ENCODE data around the gene ZNF592. TPM values are rescaled to one million over a fixed set of nuclear protein-coding genes. Genes with fewer than 3 reads are reported as not detected.

ZNF592 gene, protein sequence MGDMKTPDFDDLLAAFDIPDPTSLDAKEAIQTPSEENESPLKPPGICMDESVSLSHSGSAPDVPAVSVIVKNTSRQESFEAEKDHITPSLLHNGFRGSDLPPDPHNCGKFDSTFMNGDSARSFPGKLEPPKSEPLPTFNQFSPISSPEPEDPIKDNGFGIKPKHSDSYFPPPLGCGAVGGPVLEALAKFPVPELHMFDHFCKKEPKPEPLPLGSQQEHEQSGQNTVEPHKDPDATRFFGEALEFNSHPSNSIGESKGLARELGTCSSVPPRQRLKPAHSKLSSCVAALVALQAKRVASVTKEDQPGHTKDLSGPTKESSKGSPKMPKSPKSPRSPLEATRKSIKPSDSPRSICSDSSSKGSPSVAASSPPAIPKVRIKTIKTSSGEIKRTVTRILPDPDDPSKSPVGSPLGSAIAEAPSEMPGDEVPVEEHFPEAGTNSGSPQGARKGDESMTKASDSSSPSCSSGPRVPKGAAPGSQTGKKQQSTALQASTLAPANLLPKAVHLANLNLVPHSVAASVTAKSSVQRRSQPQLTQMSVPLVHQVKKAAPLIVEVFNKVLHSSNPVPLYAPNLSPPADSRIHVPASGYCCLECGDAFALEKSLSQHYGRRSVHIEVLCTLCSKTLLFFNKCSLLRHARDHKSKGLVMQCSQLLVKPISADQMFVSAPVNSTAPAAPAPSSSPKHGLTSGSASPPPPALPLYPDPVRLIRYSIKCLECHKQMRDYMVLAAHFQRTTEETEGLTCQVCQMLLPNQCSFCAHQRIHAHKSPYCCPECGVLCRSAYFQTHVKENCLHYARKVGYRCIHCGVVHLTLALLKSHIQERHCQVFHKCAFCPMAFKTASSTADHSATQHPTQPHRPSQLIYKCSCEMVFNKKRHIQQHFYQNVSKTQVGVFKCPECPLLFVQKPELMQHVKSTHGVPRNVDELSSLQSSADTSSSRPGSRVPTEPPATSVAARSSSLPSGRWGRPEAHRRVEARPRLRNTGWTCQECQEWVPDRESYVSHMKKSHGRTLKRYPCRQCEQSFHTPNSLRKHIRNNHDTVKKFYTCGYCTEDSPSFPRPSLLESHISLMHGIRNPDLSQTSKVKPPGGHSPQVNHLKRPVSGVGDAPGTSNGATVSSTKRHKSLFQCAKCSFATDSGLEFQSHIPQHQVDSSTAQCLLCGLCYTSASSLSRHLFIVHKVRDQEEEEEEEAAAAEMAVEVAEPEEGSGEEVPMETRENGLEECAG (N-terminal part only)
- 9.0 and 16.5 TPM in 2 replicates for total RNA-seq

DNA sequence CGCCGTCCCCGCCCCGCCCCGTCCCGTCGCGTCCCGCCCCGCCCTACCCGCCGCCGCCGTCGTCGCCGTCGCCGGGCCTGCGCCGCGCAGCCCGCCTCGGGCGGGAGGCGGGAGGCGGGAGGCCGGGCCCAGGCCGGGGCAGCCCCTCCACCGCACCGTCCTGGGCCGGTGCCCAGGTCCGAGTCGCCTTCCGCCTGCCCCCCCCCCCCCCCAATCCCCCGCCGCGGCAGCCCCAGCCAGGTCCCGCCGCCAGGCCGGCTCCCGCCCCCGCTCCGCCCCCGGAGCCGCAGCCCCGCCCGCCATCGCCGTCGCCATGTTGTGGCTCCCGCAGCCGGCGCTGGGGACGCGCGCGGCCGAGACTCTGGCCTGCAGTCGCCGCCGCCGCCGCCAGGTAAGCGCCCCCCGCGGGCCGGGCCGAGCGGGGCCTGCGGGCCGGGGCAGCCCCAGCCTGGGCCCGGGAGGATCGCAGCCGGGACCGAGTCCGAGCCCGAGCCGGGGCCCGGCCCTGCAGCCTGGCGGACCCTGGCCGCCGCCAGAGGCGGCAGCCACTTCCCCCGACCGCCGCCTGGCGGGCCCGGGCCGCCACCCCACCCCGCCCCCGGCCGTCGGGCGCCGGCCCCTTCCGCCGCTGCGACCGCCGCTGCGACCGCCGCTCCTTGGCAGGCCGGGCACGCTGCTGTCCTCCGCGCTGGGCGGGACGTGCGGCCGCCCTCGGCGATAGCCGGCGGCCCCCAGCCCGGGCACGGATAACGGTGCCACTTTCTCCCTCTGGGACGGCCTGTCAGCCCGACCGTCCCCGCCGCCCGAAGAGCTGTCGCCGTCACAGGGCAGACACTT is at the start of gene ZNF592:
Gene ZNF592, plus strand, starts transcription at position 319 of the 837 bp plus-strand sequence. CDS start 34,084 bp downstream, outside the sequence.

DNA sequence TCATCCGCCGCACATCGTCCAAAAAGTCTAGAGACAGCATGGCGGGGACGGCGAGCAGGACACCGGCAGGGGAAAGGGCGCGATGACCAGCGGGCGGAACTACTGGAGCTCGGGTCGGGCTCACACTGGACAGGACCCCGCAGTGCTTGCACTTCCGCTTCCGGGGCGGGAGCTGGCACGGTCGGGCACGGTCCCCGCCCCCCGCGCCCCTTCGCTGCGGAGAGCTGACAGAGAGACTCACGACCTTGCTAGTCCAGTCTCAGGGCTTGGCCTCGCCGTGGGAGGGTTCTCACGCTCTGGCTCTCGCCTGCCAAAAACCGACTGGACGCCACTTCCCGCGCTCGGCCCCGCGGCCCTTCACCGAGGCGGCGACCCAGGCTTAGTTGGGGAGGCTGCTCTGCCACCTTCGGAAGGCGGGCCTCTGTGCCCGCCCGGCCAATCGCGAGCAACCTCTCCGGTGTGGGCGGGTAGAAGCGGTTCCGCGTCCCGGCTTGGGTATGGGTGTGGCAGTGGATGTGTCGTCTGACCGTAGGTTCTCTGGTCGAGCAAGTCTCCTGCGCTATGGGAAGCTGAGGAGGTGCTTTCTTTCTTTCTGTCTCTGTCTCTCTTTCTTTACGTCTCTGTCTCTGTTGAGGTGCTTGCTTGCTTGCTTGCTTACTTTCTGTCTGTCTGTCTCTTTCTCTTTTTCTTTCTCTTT is 32.2 kb upstream of the ZNF592 start, which contains the start of gene SEC11A:
Gene SEC11A, minus strand, starts transcription at position 104 of the 697 bp plus-strand sequence. Its CDS starts 64 bp downstream, at position 40.

DNA sequence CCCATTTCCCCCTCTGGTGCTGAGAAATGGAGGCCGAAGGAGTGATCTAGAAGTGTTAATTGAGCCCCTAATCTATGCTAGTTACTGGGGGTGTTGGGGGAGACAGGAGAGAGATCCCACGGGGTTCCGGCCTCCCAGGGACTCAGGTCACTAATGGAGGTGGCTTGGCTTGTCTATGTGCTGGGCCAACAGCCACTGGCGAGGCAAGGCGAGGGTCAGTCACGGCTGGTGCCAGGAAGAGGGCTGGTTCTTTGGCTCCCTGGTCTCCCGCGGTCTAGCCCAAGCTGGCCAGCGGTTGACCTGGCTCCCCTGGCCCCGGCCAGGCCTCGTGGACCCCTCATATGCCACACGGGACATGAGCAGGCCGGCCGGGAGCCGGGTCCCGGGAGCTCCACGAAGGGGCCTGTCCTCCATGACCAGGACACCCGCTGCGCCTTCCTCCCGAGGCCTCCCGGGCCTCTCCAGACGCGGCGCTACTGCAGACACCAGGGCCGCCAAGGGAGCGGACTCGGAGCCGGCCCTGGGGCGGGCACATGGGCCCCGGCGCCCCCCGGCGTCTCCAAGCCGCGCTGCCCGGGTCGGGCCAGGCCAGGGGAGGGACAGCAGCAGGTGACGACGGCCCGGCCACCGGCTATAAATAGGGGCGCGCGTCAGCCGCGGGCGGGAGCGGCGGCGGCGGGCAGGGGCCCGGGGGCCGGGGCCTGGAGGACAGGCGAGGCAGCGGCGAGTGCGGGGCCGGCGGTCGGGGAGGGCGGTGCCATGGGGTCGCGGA is 68.5 kb downstream of the ZNF592 start, which contains the start of gene ALPK3:
Gene ALPK3, plus strand, starts transcription at position 663 of the 772 bp plus-strand sequence. Its CDS starts 97 bp downstream, at position 760.

Small RNA genes lying within 50 kb of the gene (small RNA-seq; reads per million reads assigned to genes)
- gene RF00402 (ENCODE audit: low replicate concordance): not detected

Other genes with a start within 250 kb of the ZNF592 start
- 6.6 and 7.9 TPM in 2 replicates for gene ZSCAN2, start 147.6 kb upstream of the ZNF592 start, total RNA-seq
- 28.5 and 35.5 TPM in 2 replicates for gene WDR73, start 94.3 kb upstream of the ZNF592 start, total RNA-seq
- gene NMB, start 90.4 kb upstream of the ZNF592 start, total RNA-seq: 0.66 and 3.9 TPM in 2 replicates
- 164 and 190 TPM in 2 replicates for gene SEC11A, start 32.5 kb upstream of the ZNF592 start, total RNA-seq
- 0.57 and 1.5 TPM in 2 replicates for gene ALPK3, start 68.8 kb downstream of the ZNF592 start, total RNA-seq
- gene SLC28A1, start 136.1 kb downstream of the ZNF592 start, total RNA-seq: not detected in 2 replicates
- 32.4 and 55.3 TPM in 2 replicates for gene PDE8A, start 233.3 kb downstream of the ZNF592 start, total RNA-seq

Measured in placental pericyte (primary cell).